ENCODE results near the gene AUNIP. TPM values are rescaled to one million over a fixed set of nuclear protein-coding genes. Genes with fewer than 3 reads are reported as not detected.

Gene AUNIP
- total RNA-seq, 1 experiment from 2014 or later = 17.6 TPM

DNA sequence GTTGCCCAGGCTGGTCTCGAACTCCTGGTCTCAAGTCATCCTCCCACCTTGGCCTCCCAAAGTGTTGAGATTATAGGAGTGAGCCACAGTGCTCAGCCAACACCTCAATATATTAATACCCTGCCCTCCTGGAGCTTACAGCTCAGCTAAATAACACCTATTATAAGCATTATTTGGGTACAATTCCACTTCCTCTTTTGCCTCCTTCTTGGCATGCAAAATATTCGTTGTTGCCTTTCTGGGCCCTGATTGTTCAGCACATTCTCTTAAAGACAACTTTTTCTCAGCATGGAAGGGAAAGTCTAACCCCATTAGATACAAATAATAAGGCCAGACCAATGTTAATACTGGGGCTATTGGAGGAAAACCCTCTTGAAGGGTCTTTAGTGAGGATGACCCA is 13.5 kb upstream of the AUNIP start:
- H3K27me3 ChIP-seq (ENCODE audit: low read length) = no peaks in the 10 kb centered on the region
- H3K79me2 ChIP-seq (ENCODE audit: low read length) = peaks cover 7% of the 10 kb centered on the region; the same call in 1 of the 2 replicates
- no peaks in the 10 kb centered on the region for H3K9me3 ChIP-seq (ENCODE audit: low read length)
- no TSS peak for BruUV-seq (replicated peaks)
- H3K4me2 ChIP-seq (ENCODE audit: low read length) = no peak overlapping the region
- H3K9ac ChIP-seq (ENCODE audit: low read length) = no peak overlapping the region
- no peak overlapping the region for H3K27ac ChIP-seq (ENCODE audit: low read length)
- ChIA-PET CTCF (no interaction called here), POLR2A (ENCODE audit: unreplicated experiment) (no interaction called here)
- no peak overlapping the region for H3K4me3 ChIP-seq (ENCODE audit: low read length)
- no peak overlapping the region for H2AFZ ChIP-seq (ENCODE audit: low read length)
- intact Hi-C loops (cut with micrococcal nuclease) = no loop called here
- H3K9me2 ChIP-seq (replicated peaks; ENCODE audit: low read length) = no peaks in the 10 kb centered on the region
- peaks cover 6% of the 10 kb centered on the region; the same call in 1 of the 2 replicates for H3K4me1 ChIP-seq (ENCODE audit: insufficient read depth, low read length)
- no peaks in the 10 kb centered on the region for H4K20me1 ChIP-seq (ENCODE audit: low read length)
- TF ChIP-seq EZH2 (IDR thresholded peaks at IDR 0.05; ENCODE audit: low read length, unreplicated experiment) = no peak
- TF ChIP-seq, protein P1, sequence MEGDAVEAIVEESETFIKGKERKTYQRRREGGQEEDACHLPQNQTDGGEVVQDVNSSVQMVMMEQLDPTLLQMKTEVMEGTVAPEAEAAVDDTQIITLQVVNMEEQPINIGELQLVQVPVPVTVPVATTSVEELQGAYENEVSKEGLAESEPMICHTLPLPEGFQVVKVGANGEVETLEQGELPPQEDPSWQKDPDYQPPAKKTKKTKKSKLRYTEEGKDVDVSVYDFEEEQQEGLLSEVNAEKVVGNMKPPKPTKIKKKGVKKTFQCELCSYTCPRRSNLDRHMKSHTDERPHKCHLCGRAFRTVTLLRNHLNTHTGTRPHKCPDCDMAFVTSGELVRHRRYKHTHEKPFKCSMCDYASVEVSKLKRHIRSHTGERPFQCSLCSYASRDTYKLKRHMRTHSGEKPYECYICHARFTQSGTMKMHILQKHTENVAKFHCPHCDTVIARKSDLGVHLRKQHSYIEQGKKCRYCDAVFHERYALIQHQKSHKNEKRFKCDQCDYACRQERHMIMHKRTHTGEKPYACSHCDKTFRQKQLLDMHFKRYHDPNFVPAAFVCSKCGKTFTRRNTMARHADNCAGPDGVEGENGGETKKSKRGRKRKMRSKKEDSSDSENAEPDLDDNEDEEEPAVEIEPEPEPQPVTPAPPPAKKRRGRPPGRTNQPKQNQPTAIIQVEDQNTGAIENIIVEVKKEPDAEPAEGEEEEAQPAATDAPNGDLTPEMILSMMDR (conservative IDR thresholded peaks at IDR 0.05; ENCODE audit: low read depth, low read length) = no peak
- no peak for TF ChIP-seq EZH2phosphoT487 (IDR thresholded peaks at IDR 0.05; ENCODE audit: borderline replicate concordance, low read length)
- ATAC-seq (no peak), DNase-seq (no peak)
- H3F3A ChIP-seq (ENCODE audit: low read length, unreplicated experiment) = no peaks in the 10 kb centered on the region
- H3K36me3 ChIP-seq (ENCODE audit: low read depth, low read length) = no peaks in the 10 kb centered on the region

DNA sequence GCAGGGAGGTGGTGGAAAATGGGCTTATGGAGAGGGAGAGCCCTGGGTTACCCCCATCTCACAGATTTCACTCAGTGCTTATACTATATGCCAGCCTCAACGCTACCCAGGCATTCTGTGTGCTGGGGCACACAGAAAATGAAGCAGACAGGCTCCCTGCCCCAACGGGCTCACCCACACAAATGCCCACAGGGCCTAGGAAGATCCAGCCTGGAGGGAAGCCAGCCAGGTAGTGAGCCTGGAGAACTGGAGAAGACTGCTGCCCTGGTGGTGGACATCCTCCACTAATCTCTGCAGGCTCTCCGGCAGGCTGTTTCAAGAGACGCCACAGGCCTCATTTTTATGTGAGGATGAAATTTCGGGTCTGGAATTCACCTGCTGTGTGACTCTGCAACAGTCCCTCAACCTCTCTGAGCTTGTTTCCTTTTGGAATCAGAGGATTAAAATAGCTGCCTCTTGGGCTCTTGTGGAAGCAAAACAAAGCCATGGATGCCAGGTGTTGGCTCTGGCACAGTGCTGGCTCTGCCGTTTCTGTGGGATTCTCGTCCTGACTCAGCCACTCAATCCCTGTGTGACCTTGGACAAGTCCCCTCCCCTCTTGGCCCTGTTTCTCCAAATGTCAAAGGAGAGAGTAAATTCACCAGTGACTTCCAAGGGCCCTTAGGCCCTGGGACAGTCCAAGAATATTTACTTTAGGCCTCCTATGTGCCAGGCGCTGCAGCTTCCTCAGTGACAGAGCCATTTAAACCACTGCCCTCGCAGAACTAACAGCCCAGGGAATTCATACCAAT is 12.6 kb upstream of the AUNIP start:
- ChIA-PET CTCF (no interaction called here), POLR2A (ENCODE audit: unreplicated experiment) (no interaction called here)
- Histone ChIP-seq H3K79me2 (ENCODE audit: low read length) (peaks cover 7% of the 10 kb centered on the region; the same call in 1 of the 2 replicates), H4K20me1 (ENCODE audit: low read length) (no peaks in the 10 kb centered on the region), H3K36me3 (ENCODE audit: low read depth, low read length) (no peaks in the 10 kb centered on the region), H3K9me2 (replicated peaks; ENCODE audit: low read length) (no peaks in the 10 kb centered on the region), H3F3A (ENCODE audit: low read length, unreplicated experiment) (no peaks in the 10 kb centered on the region), H3K4me2 (ENCODE audit: low read length) (no peak overlapping the region), H3K27ac (ENCODE audit: low read length) (no peak overlapping the region), H3K4me3 (ENCODE audit: low read length) (no peak overlapping the region), H3K9me3 (ENCODE audit: low read length) (no peaks in the 10 kb centered on the region), H3K9ac (ENCODE audit: low read length) (no peak overlapping the region), H3K4me1 (ENCODE audit: insufficient read depth, low read length) (peaks cover 6% of the 10 kb centered on the region; the same call in 1 of the 2 replicates), H2AFZ (ENCODE audit: low read length) (no peak overlapping the region), H3K27me3 (ENCODE audit: low read length) (no peaks in the 10 kb centered on the region)
- no TSS peak for BruUV-seq (replicated peaks)
- no peak for ATAC-seq
- intact Hi-C loops (cut with micrococcal nuclease) = no loop called here
- no peak for TF ChIP-seq EZH2 (IDR thresholded peaks at IDR 0.05; ENCODE audit: low read length, unreplicated experiment)
- no peak for TF ChIP-seq EZH2phosphoT487 (IDR thresholded peaks at IDR 0.05; ENCODE audit: borderline replicate concordance, low read length)
- TF ChIP-seq, protein P1 (conservative IDR thresholded peaks at IDR 0.05; ENCODE audit: low read depth, low read length) = no peak
- DNase-seq = no peak

DNA sequence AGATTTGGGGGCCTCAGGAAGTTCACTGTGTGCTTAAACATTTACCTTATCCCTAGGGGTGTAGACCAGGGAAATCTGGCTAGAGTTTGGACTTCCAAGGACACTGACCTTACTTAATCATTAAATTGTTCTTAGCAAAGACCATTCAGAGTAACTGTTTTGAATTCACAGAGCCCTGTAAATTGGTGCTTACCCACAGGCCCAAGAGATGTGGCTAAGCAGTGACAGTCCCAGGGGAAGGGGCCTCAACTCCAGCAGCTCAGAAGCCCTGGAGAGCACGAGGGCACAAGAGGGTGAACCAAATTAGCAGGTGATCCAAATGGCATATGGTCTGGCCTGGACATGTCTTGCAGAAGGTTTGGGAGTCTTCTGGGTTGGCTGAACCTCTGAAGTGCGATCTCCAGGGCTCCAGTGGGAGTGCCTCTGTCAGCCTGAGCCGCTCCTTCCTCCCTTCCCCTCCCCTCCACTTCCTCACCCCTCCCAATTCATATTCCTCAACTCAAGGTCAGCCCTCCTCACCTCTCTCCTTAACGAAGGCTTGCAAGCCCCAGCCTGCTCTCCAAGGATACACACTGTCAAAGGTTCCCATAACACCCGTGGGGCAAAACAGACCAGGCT is 11.9 kb upstream of the AUNIP start:
- H3K27me3 ChIP-seq (ENCODE audit: low read length) = no peaks in the 10 kb centered on the region
- no peak for DNase-seq
- H2AFZ ChIP-seq (ENCODE audit: low read length) = no peak overlapping the region
- H3K9me2 ChIP-seq (replicated peaks; ENCODE audit: low read length) = no peaks in the 10 kb centered on the region
- ATAC-seq = no peak
- TF ChIP-seq, protein P1 (conservative IDR thresholded peaks at IDR 0.05; ENCODE audit: low read depth, low read length) = no peak
- TF ChIP-seq EZH2 (IDR thresholded peaks at IDR 0.05; ENCODE audit: low read length, unreplicated experiment) = no peak
- H3K4me1 ChIP-seq (ENCODE audit: insufficient read depth, low read length) = peaks cover 6% of the 10 kb centered on the region; the same call in 1 of the 2 replicates
- BruUV-seq (replicated peaks) = no TSS peak
- H3K79me2 ChIP-seq (ENCODE audit: low read length) = peaks cover 7% of the 10 kb centered on the region; the same call in 1 of the 2 replicates
- no peaks in the 10 kb centered on the region for H3K9me3 ChIP-seq (ENCODE audit: low read length)
- ChIA-PET CTCF (no interaction called here), POLR2A (ENCODE audit: unreplicated experiment) (no interaction called here)
- H3F3A ChIP-seq (ENCODE audit: low read length, unreplicated experiment) = no peaks in the 10 kb centered on the region
- no peaks in the 10 kb centered on the region for H4K20me1 ChIP-seq (ENCODE audit: low read length)
- no peak overlapping the region for H3K4me3 ChIP-seq (ENCODE audit: low read length)
- H3K9ac ChIP-seq (ENCODE audit: low read length) = no peak overlapping the region
- no peak overlapping the region for H3K27ac ChIP-seq (ENCODE audit: low read length)
- H3K36me3 ChIP-seq (ENCODE audit: low read depth, low read length) = no peaks in the 10 kb centered on the region
- intact Hi-C loops (cut with micrococcal nuclease) = no loop called here
- H3K4me2 ChIP-seq (ENCODE audit: low read length) = no peak overlapping the region
